Right atrium auricular region (tissue), 2 donors: ENCODE data around the gene XPR1. TPM values are rescaled to one million over a fixed set of nuclear protein-coding genes. Genes with fewer than 3 reads are reported as not detected.

Source experiments
- DNase-seq: peaks from one replicate; pipeline ENCODE4 v3.0.0-alpha.2; 2019; ENCODE audit warnings: low spot score
- H3K27ac ChIP-seq, 2 donors: fragments of 200-600 bp; sonication (generic); 1 replicate in 1 of 2; 2 replicates in 1 of 2; pipeline ENCODE4 v1.5.1; 2016 to 2019
- H3K27me3 ChIP-seq, 2 donors: fragments of 200-600 bp; sonication (generic); one replicate each; pipeline versions ENCODE4 v1.5.1 to v1.6.0; 2017 to 2019
- H3K36me3 ChIP-seq: fragments of 200-600 bp; sonication (generic); one replicate; pipeline ENCODE4 v1.5.1; 2016
- H3K4me1 ChIP-seq, 2 donors: fragments of 200-600 bp; sonication (generic); one replicate each; pipeline versions ENCODE4 v1.5.1 to v1.6.0; 2017 to 2019
- H3K4me3 ChIP-seq, 2 donors: fragments of 200-600 bp; sonication (generic); 1 replicate in 1 of 2; 2 replicates in 1 of 2; pipeline ENCODE4 v1.5.1; 2017 to 2019; ENCODE audit warnings: mild to moderate bottlenecking in 1 of 2, moderate library complexity in 1 of 2
- H3K9me3 ChIP-seq, 2 donors: fragments of 200-600 bp; sonication (generic); one replicate each; pipeline ENCODE4 v1.5.1; 2019
- total RNA-seq, 2 donors: library from RNA; depleted of rRNA; stranded (reverse); fragments of >200 nt; gene quantifications; one replicate each; pipeline ENCODE4 v1.1.0, GENCODE V29; 2016
- TF ChIP-seq, protein P1 (sequence below), 2 donors: fragments of 200-600 bp; sonication (generic); IDR thresholded peaks; one replicate each; pipeline ENCODE4 v1.5.1; 2019; ENCODE audit warnings: antibody characterized with exemption in 2 of 2

XPR1 gene
- total RNA-seq, 2 donors from 2014 or later = 30.0 to 53.0 TPM

DNA sequence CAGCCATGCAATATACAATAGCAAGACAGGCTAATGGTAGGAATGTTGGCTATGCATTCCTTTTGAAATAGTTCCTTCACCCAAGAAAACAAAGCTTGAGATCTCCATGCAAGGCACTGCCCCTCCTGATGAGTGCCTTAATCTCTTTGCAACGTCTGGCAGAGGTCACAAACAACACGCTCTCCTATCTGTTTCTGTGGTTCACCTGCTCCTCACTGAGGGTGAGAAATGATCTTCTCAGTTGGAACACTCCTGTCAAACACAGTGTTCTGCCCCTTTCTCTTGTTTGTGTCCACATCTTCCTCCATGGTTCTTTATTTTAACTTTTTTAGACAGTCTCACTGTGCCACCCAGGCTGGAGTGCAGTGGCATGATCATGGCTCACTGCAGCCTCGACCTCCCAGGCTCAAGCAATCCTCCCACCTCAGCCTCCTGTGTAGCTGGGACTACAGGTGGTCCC lies 21.2 kb upstream of the XPR1 start:
- Histone ChIP-seq H3K4me3 (no peak overlapping the region), H3K9me3 (no peaks in the 10 kb centered on the region), H3K27ac (peak overlapping the region; percentile 71 to 80), H3K27me3 (no peaks in the 10 kb centered on the region), H3K36me3 (no peaks in the 10 kb centered on the region), H3K4me1 (peaks cover 0 to 19% of the 10 kb centered on the region in 2 donors)
- DNase-seq = no peak
- TF ChIP-seq, protein P1, sequence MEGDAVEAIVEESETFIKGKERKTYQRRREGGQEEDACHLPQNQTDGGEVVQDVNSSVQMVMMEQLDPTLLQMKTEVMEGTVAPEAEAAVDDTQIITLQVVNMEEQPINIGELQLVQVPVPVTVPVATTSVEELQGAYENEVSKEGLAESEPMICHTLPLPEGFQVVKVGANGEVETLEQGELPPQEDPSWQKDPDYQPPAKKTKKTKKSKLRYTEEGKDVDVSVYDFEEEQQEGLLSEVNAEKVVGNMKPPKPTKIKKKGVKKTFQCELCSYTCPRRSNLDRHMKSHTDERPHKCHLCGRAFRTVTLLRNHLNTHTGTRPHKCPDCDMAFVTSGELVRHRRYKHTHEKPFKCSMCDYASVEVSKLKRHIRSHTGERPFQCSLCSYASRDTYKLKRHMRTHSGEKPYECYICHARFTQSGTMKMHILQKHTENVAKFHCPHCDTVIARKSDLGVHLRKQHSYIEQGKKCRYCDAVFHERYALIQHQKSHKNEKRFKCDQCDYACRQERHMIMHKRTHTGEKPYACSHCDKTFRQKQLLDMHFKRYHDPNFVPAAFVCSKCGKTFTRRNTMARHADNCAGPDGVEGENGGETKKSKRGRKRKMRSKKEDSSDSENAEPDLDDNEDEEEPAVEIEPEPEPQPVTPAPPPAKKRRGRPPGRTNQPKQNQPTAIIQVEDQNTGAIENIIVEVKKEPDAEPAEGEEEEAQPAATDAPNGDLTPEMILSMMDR (IDR thresholded peaks at IDR 0.05) = no peak

DNA sequence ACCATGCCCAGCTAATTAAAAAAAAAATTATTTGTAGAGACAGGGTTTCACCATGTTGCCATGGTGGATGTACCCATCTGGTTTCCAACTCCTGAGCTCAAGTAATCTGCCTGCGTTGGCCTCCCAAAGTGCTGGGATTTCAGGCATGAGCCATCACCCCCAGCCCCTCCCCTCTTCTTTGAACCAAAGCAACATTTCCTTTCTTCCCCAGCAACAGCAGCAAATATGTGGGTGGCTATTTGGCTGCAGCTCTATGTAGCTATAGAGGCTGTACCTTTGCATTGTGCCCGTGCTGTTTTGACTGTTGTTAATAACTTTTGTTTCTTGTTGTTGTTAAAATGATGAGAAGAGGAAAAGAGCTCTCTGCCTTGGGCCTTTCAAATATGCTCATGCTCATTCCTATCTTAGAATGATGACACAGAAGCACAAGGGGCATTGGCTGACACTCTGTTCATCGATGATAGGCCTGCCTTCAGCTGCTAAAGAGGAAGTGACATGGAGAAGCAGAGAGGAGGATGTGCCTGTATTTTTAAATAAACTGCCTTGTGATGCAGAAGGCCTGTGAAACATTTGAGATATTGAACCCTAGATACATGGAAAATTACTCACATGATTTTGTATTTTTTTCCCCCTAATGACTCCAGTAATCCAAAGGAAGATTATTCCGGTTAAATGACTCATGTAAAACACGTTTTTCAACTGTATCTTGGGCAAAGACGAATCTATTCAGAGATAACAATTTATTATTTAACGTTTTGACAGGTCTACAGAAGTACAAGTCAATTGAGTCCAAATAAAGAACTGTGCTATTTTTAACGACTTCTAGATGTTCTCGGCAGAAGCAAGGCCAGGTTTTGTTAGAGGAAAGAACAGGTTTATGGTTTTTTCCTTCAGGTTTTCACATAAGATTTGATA lies 20.5 kb upstream of the XPR1 start:
- Histone ChIP-seq H3K36me3 (no peaks in the 10 kb centered on the region), H3K4me1 (peaks cover 0 to 25% of the 10 kb centered on the region in 2 donors), H3K27ac (peak overlapping the region; percentile 71 to 80), H3K9me3 (no peaks in the 10 kb centered on the region), H3K4me3 (no peak overlapping the region), H3K27me3 (no peaks in the 10 kb centered on the region)
- TF ChIP-seq, protein P1 (IDR thresholded peaks at IDR 0.05) = no peak
- no peak for DNase-seq

DNA sequence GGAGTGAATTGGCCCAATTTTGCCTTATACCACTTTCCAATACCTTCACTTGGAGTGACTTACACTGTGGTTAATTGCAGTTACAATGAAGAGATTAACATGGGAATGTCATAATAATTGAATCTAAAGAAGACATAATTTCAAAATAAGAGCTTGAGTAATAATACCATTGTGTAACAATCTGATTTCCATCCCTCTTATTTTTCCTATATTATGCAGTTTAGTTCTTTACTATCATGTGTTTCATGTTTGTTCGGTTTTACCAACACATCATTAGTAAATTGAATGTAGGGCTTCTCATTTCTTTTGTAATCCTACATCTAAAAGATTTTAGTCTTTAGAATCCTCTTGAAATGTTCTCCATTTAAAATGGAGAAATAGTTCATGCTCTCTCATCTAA lies 19.2 kb upstream of the XPR1 start:
- Histone ChIP-seq H3K4me1 (peaks cover 0 to 32% of the 10 kb centered on the region in 2 donors), H3K36me3 (no peaks in the 10 kb centered on the region), H3K4me3 (no peak overlapping the region), H3K27ac (peak overlapping the region; percentile 71 to 80), H3K27me3 (no peaks in the 10 kb centered on the region), H3K9me3 (no peaks in the 10 kb centered on the region)
- TF ChIP-seq, protein P1 (IDR thresholded peaks at IDR 0.05) = no peak
- no peak for DNase-seq

DNA sequence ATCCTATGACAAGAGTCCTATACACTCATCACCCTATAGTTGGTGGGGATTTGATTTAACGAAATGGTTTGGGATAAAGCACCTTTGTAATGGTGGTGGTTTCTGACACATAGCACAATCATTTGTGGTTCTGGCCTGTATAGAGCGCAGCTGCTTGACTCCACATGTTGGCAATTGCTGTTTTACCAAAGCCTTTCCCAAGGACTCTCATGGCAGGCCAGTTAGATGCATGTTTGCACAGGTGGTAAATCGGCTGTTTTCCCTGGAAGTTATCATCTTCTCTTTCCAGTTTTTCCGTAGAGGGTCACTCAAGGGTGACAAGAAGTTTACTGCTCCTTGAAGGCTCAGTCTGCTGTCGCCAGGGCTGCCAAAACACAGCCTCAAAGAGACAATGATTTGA lies 17.1 kb upstream of the XPR1 start:
- TF ChIP-seq, protein P1 (IDR thresholded peaks at IDR 0.05) = no peak
- Histone ChIP-seq H3K4me3 (no peak overlapping the region), H3K9me3 (no peaks in the 10 kb centered on the region), H3K27ac (no peak overlapping the region), H3K36me3 (no peaks in the 10 kb centered on the region), H3K27me3 (no peaks in the 10 kb centered on the region), H3K4me1 (peaks cover 0 to 31% of the 10 kb centered on the region in 2 donors)
- DNase-seq = no peak

DNA sequence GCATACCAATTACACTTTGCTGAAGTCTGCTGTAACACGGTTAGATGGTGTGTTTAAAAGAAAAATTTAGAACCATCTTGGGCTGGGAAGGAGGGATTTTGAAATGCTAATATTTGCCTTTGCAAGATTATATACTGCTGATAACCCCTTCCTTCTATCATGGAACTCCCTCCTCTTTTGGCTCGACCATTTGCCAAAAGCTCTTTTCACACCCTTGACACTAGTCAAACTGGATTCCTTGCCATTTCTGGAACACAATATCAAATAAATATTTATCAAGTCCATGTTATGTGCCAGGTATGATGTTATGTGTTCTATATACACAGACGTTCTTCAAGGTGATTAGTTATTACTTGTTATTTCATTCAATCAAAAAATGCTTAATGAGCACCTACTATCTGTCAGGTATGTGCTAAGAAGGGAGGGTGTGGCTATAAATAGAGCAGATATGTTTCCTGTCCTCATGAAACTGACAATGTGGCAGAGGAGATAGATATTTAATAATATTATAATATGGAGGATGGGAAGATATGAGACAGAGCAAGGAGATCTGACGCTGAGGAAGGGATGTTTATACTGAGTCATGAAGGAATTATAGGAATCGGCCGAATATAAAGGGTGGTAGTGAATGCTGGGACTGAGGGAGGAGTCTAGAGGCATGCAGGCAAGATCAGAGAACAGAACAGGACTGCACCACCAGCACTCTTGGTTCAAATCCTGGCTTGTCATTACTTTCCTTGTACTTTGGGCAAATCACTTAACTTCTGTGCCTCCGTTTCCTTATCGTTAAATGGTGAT lies 16.1 kb upstream of the XPR1 start:
- DNase-seq = no peak
- Histone ChIP-seq H3K27me3 (no peaks in the 10 kb centered on the region), H3K27ac (no peak overlapping the region), H3K4me3 (no peak overlapping the region), H3K4me1 (peaks cover 0 to 22% of the 10 kb centered on the region in 2 donors), H3K36me3 (no peaks in the 10 kb centered on the region), H3K9me3 (no peaks in the 10 kb centered on the region)
- TF ChIP-seq, protein P1 (IDR thresholded peaks at IDR 0.05) = no peak
